A549 (cell line): Measurements from ENCODE around the gene BBS9. TPM values are rescaled to one million over a fixed set of nuclear protein-coding genes. Genes with fewer than 3 reads are reported as not detected.

Source experiments
- ATAC-seq, 2 experiments: fragments of 200-7000 bp in 1 of 2; fragments of >200 bp in 1 of 2; cut with Nextera tagmentation in 1 of 2; cut with Tn5 transposase in 1 of 2; 3 replicates each; pipeline versions ENCODE4 v1.8.0 to v1.9.1; 2018 to 2020; ENCODE audit warnings: mild to moderate bottlenecking in 1 of 2, moderate library complexity in 1 of 2
- CTCF ChIA-PET: fragments of 300-600 bp; sonication (Branson Sonifier 250); formaldehyde crosslinking; extraction: SDS; loops from one replicate; lab custom pipeline; 2021; ENCODE audit warnings: antibody characterized with exemption, inconsistent platforms; lab: Yijun Ruan, JAX
- POLR2A ChIA-PET: fragments of 350-600 bp; formaldehyde crosslinking; extraction: SDS; loops from one replicate; lab custom pipeline; 2021; ENCODE audit warnings: antibody characterized with exemption, inconsistent platforms; lab: Yijun Ruan, JAX
- DNase-seq, 2 experiments: peaks; one replicate each; pipeline versions ENCODE4 v3.0.0 to v3.0.0-alpha.2; 2011 to 2016; ENCODE audit warnings: low read depth in 1 of 2, low spot score in 1 of 2
- FAIRE-seq: peaks from 2 replicates; lab custom pipeline; 2011; peaks lifted over from hg19 to GRCh38; lab: Jason Lieb, UNC
- H3K27ac ChIP-seq, 2 experiments: fragments of >200 bp; sonication (Bioruptor Twin); formaldehyde crosslinking; 3 replicates each; pipeline ENCODE4 v1.5.1; 2016 to 2017
- H3K4me1 ChIP-seq: fragments of >200 bp; sonication (Bioruptor Twin); formaldehyde crosslinking; 3 replicates; pipeline ENCODE4 v1.6.1; 2016
- H3K4me2 ChIP-seq: fragments of >200 bp; sonication (Bioruptor Twin); formaldehyde crosslinking; 3 replicates; pipeline ENCODE4 v1.6.1; 2016
- H3K4me3 ChIP-seq: fragments of >200 bp; sonication (Bioruptor Twin); formaldehyde crosslinking; 3 replicates; pipeline ENCODE4 v1.5.1; 2016
- H3K9me3 ChIP-seq: fragments of >200 bp; sonication (Bioruptor Twin); formaldehyde crosslinking; 3 replicates; pipeline ENCODE4 v1.6.1; 2016
- CBX8 ChIP-seq: fragments of 200-600 bp; sonication (generic); IDR thresholded peaks from 2 replicates; pipeline ENCODE4 v1.6.1; 2016
- CEBPB ChIP-seq, 2 experiments: fragments of >200 bp in 1 of 2; sonication (Bioruptor Twin) in 1 of 2; formaldehyde crosslinking in 1 of 2; IDR thresholded peaks; 2 replicates each; pipeline ENCODE4 v1.6.1; 2012 to 2016
- CHD2 ChIP-seq: fragments of 150-350 bp; IDR thresholded peaks from 2 replicates; pipeline ENCODE4 v1.6.1; 2014; ENCODE audit warnings: low read length; ENCODE audit not compliant: partially characterized antibody
- CHD4 ChIP-seq: fragments of 200-600 bp; sonication (generic); IDR thresholded peaks from 2 replicates; pipeline ENCODE4 v1.6.1; 2016; ENCODE audit warnings: antibody characterized with exemption, mild to moderate bottlenecking, borderline replicate concordance
- EHF ChIP-seq: fragments of 250-450 bp; sonication (Bioruptor Pico); IDR thresholded peaks from 2 replicates; pipeline ENCODE4 v1.5.0; 2020; ENCODE audit warnings: mild to moderate bottlenecking
- EHMT2 ChIP-seq: fragments of 200-600 bp; sonication (generic); IDR thresholded peaks from 2 replicates; pipeline ENCODE4 v1.6.1; 2016; ENCODE audit warnings: antibody characterized with exemption, low read depth, mild to moderate bottlenecking, moderate library complexity
- EP300 ChIP-seq, 2 experiments: fragments of >200 bp; sonication (Bioruptor Twin); formaldehyde crosslinking; IDR thresholded peaks; 2 replicates in 1 of 2; 3 replicates in 1 of 2; pipeline ENCODE4 v1.6.1; 2016 to 2017
- FOSB ChIP-seq: fragments of 250-450 bp; sonication (Bioruptor Pico); IDR thresholded peaks from 2 replicates; pipeline ENCODE4 v1.5.0; 2020; ENCODE audit warnings: mild to moderate bottlenecking, moderate library complexity
- FOSL2 ChIP-seq, 2 experiments: fragments of 450-650 bp in 1 of 2; fragments of >200 bp in 1 of 2; sonication (Bioruptor Twin) in 1 of 2; formaldehyde crosslinking; IDR thresholded peaks; 2 replicates each; pipeline versions ENCODE4 v1.5.0 to v1.6.1; 2016 to 2020; ENCODE audit warnings: mild to moderate bottlenecking in 1 of 2, moderate library complexity in 1 of 2
- GATA3 ChIP-seq: IDR thresholded peaks from 2 replicates; pipeline ENCODE4 v1.6.1; 2012; ENCODE audit warnings: borderline replicate concordance
- HES2 ChIP-seq: fragments of >200 bp; sonication (Bioruptor Twin); formaldehyde crosslinking; IDR thresholded peaks from 2 replicates; pipeline ENCODE4 v1.6.1; 2016
- HOXA7 ChIP-seq: fragments of 250-450 bp; sonication (Bioruptor Pico); IDR thresholded peaks from 2 replicates; pipeline ENCODE4 v1.5.0; 2020; ENCODE audit warnings: mild to moderate bottlenecking, moderate library complexity
- HOXB13 ChIP-seq: fragments of 250-450 bp; sonication (Bioruptor Pico); IDR thresholded peaks from 2 replicates; pipeline ENCODE4 v1.5.0; 2020; ENCODE audit warnings: low read depth, mild to moderate bottlenecking, moderate library complexity
- HOXB5 ChIP-seq: fragments of 250-450 bp; sonication (Bioruptor Pico); IDR thresholded peaks from 2 replicates; pipeline ENCODE4 v1.5.0; 2020; ENCODE audit warnings: mild to moderate bottlenecking, moderate library complexity
- JUN ChIP-seq, 2 experiments: fragments of >200 bp; sonication (Bioruptor Twin); formaldehyde crosslinking; IDR thresholded peaks; 2 replicates in 1 of 2; 3 replicates in 1 of 2; pipeline ENCODE4 v1.6.1; 2016 to 2017
- KDM1A ChIP-seq: fragments of 200-600 bp; sonication (generic); IDR thresholded peaks from 2 replicates; pipeline ENCODE4 v1.6.1; 2016; ENCODE audit warnings: low read depth, mild to moderate bottlenecking
- MYC ChIP-seq: IDR thresholded peaks from 2 replicates; pipeline ENCODE4 v1.6.1; 2012; ENCODE audit warnings: mild to moderate bottlenecking, inconsistent platforms, low read length, improper control_type of control experiment, borderline replicate concordance
- NPAS2 ChIP-seq: fragments of 250-450 bp; sonication (Bioruptor Pico); IDR thresholded peaks from 2 replicates; pipeline ENCODE4 v1.8.0; 2022; ENCODE audit warnings: mild to moderate bottlenecking, moderate library complexity, borderline replicate concordance
- PHF8 ChIP-seq: fragments of 200-600 bp; sonication (generic); IDR thresholded peaks from 2 replicates; pipeline ENCODE4 v1.6.1; 2016; ENCODE audit warnings: low read depth, mild to moderate bottlenecking, antibody characterized with exemption, moderate library complexity, borderline replicate concordance
- RAD21 ChIP-seq, 2 experiments: fragments of >200 bp in 1 of 2; sonication (Bioruptor Twin) in 1 of 2; formaldehyde crosslinking in 1 of 2; IDR thresholded peaks in 1 of 2; conservative IDR thresholded peaks in 1 of 2; 2 replicates in 1 of 2; 3 replicates in 1 of 2; pipeline ENCODE4 v1.6.1; 2012 to 2018; ENCODE audit warnings: inconsistent platforms in 1 of 2
- RNF2 ChIP-seq: fragments of 200-600 bp; sonication (generic); IDR thresholded peaks from 2 replicates; pipeline ENCODE4 v1.6.1; 2016; ENCODE audit warnings: low read depth, mild to moderate bottlenecking, antibody characterized with exemption, moderate library complexity, borderline replicate concordance
- SMC3 ChIP-seq: fragments of >200 bp; sonication (Bioruptor Twin); formaldehyde crosslinking; IDR thresholded peaks from 3 replicates; pipeline ENCODE4 v1.6.1; 2018; ENCODE audit warnings: inconsistent platforms
- SREBF2 ChIP-seq: fragments of 450-650 bp; IDR thresholded peaks from 2 replicates; pipeline ENCODE4 v1.6.1; 2014; ENCODE audit warnings: mild to moderate bottlenecking, moderate library complexity
- TFCP2L1 ChIP-seq: fragments of 250-450 bp; sonication (Bioruptor Pico); IDR thresholded peaks from 2 replicates; pipeline ENCODE4 v1.5.0; 2021; ENCODE audit warnings: mild to moderate bottlenecking
- TP53 ChIP-seq: fragments of 250-450 bp; sonication (Bioruptor Pico); IDR thresholded peaks from 2 replicates; pipeline ENCODE4 v1.5.0; 2021; ENCODE audit warnings: mild to moderate bottlenecking, moderate library complexity
- ZC3H11A ChIP-seq: fragments of 450-650 bp; IDR thresholded peaks from 2 replicates; pipeline ENCODE4 v1.6.1; 2014; ENCODE audit warnings: antibody characterized with exemption, mild to moderate bottlenecking
- ZFP36 ChIP-seq: fragments of 450-650 bp; IDR thresholded peaks from 2 replicates; pipeline ENCODE4 v1.6.1; 2014; ENCODE audit warnings: borderline replicate concordance; ENCODE audit not compliant: partially characterized antibody
- ZSCAN20 ChIP-seq: fragments of 250-450 bp; sonication (Bioruptor Pico); IDR thresholded peaks from 2 replicates; pipeline ENCODE4 v1.8.0; 2022; ENCODE audit warnings: mild to moderate bottlenecking, moderate library complexity
- WGBS: methylation state at CpG from one replicate; pipeline ENCODE4 v1.1.6; 2017; ENCODE audit errors: missing lambda C conversion rate; 5-methylcytosine and 5-hydroxymethylcytosine counted together
- polyA plus RNA-seq, 4 experiments: library from polyadenylated mRNA; depleted of rRNA in 3 of 4; stranded (reverse); fragments of >200 nt; fragmentation: RNase III in 1 of 4; extraction: RNeasy Plus Mini Kit Qiagen cat#74134 plus additional on column Dnase treatment in 1 of 4; gene quantifications; 2 replicates in 3 of 4; 3 replicates in 1 of 4; pipeline ENCODE4 v1.2.3, GENCODE V29; 2011 to 2017
- TF ChIP-seq, protein P1 (sequence below): fragments of 250-450 bp; sonication (Bioruptor Pico); IDR thresholded peaks from 2 replicates; pipeline ENCODE4 v1.5.0; 2021; ENCODE audit warnings: mild to moderate bottlenecking, moderate library complexity, borderline replicate concordance

The BBS9 gene
- polyA plus RNA-seq, 2 of the 4 experiments (the other 2 are of a cell fraction): 8.3 to 9.1 TPM

- TF ChIP-seq EHMT2: no peak
- TF ChIP-seq SREBF2: no peak
- TF ChIP-seq RNF2: no peak
- no peak for TF ChIP-seq ZC3H11A
- TF ChIP-seq SMC3: no peak
- no peak for TF ChIP-seq ZFP36
- no peak for TF ChIP-seq FOSL2 (IDR thresholded peaks at IDR 0.05)
- no peak for TF ChIP-seq FOSL2 (CRISPR knock-in tag; IDR thresholded peaks at IDR 0.05)
- TF ChIP-seq CBX8: no peak
- no peak for TF ChIP-seq HOXB5 (CRISPR knock-in tag)
- DNase-seq (no peak), FAIRE-seq (no peak), ATAC-seq (no peak)
- ChIA-PET POLR2A (no interaction called here), CTCF (no interaction called here)
- H3K9me3 ChIP-seq: no peaks in the 10 kb centered on the region
- 92% methylated on average over 2 of the region's 2 CpGs for WGBS
- H3K27ac ChIP-seq: no peak overlapping the region
- H3K4me3 ChIP-seq: no peak overlapping the region
- 0 out of 3 replicates have a peak, but pooled peaks cover 3% of the 10 kb centered on the region for H3K4me1 ChIP-seq
- H3K4me2 ChIP-seq: no peak overlapping the region
These were observed 144.0 kb downstream of the BBS9 start for GRCh38 chr7:33273356-33273755.

DNA sequence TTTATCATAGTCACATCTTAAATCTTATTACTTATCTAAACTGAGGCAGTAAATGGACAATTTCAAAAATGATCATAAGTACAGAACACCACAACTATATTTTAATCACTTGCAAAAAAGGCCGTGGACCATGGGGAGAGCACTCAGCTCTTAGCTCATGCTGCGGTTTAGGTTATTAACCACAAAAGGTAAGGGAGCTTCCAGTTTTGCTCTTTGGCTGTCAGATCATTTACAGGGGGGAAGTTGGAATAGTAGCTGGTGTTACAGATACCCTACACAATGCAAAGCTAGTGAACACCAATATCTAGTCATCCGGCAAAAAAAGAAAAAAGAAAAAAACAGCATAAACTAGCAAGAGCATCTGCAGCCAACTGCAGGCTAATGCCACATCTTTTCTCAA lies 147.0 kb downstream of the BBS9 start:
- H3K27ac ChIP-seq: no peak overlapping the region
- POLR2A ChIA-PET: no interaction called here
- TF ChIP-seq CHD2: no peak
- TF ChIP-seq RAD21 (conservative IDR thresholded peaks at IDR 0.05 in 1 of 2, IDR thresholded peaks at IDR 0.05 in 1 of 2): no peak
- no peak for TF ChIP-seq SREBF2
- no peak for TF ChIP-seq EHF
- TF ChIP-seq EP300 (IDR thresholded peaks at IDR 0.05): no peak
- no peak for TF ChIP-seq CHD4
- TF ChIP-seq HOXA7 (CRISPR knock-in tag): no peak
- 0 out of 3 replicates have a peak, but pooled peaks cover 3% of the 10 kb centered on the region for H3K4me1 ChIP-seq
- H3K4me3 ChIP-seq: no peak overlapping the region
- CTCF ChIA-PET: no interaction called here
- H3K4me2 ChIP-seq: no peak overlapping the region
- ATAC-seq (no peak), DNase-seq (no peak), FAIRE-seq (no peak)
- no peaks in the 10 kb centered on the region for H3K9me3 ChIP-seq
- WGBS: 86% methylated on average over 3 of the region's 3 CpGs

- ATAC-seq (no peak), FAIRE-seq (no peak), DNase-seq (no peak)
- 0 out of 3 replicates have a peak, but pooled peaks cover 3% of the 10 kb centered on the region for H3K4me1 ChIP-seq
- H3K4me3 ChIP-seq: no peak overlapping the region
- WGBS: 73% methylated on average over 2 of the region's 2 CpGs
- POLR2A ChIA-PET: no interaction called here
- no peak overlapping the region for H3K27ac ChIP-seq
- H3K4me2 ChIP-seq: no peak overlapping the region
- H3K9me3 ChIP-seq: no peaks in the 10 kb centered on the region
- CTCF ChIA-PET: interaction anchor here (0.7 kb wide), 1 partner anchor 21 kb away, joined by 3 read pairs; no protein-coding TSS in a partner anchor
- TF ChIP-seq NPAS2 (CRISPR knock-in tag) (no peak), ZSCAN20 (CRISPR knock-in tag) (no peak), GATA3 (no peak), HES2 (no peak), EP300 (IDR thresholded peaks at IDR 0.05) (no peak), HOXB5 (CRISPR knock-in tag) (no peak), TP53 (CRISPR knock-in tag) (no peak), FOSB (CRISPR knock-in tag) (no peak), MYC (no peak), SMC3 (no peak), PHF8 (no peak), JUN (IDR thresholded peaks at IDR 0.05) (no peak), KDM1A (no peak), CEBPB (IDR thresholded peaks at IDR 0.05) (no peak), TFCP2L1 (CRISPR knock-in tag) (no peak), CHD4 (no peak), HOXB13 (no peak)
- TF ChIP-seq, protein P1, sequence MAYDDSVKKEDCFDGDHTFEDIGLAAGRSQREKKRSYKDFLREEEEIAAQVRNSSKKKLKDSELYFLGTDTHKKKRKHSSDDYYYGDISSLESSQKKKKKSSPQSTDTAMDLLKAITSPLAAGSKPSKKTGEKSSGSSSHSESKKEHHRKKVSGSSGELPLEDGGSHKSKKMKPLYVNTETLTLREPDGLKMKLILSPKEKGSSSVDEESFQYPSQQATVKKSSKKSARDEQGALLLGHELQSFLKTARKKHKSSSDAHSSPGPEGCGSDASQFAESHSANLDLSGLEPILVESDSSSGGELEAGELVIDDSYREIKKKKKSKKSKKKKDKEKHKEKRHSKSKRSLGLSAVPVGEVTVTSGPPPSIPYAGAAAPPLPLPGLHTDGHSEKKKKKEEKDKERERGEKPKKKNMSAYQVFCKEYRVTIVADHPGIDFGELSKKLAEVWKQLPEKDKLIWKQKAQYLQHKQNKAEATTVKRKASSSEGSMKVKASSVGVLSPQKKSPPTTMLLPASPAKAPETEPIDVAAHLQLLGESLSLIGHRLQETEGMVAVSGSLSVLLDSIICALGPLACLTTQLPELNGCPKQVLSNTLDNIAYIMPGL (CRISPR knock-in tag): no peak
These were observed 147.4 kb downstream of the BBS9 start for GRCh38 chr7:33276729-33277128.
